ENCODE measurements around the gene NRG2. TPM values are rescaled to one million over a fixed set of nuclear protein-coding genes. Genes with fewer than 3 reads are reported as not detected.
A peak's percentile ranks its signal among the peaks of the same experiment; 100 is the strongest.

The NRG2 gene
- total and polyA plus RNA-seq, 8 donors = 0.68 to 10.6 (median 7.5) TPM

- peaks cover 0 to 37% of the 10 kb centered on the region in 2 donors for H3K4me1 ChIP-seq
- intact Hi-C loops (cut with DNase I) = no loop called here
- H3K27me3 ChIP-seq = peaks cover 6 to 58% of the 10 kb centered on the region in 2 donors
- ATAC-seq = peak; percentile 15
- no peak for DNase-seq
- TF ChIP-seq CTCF (IDR thresholded peaks at IDR 0.05) = peak in 1 of 2 donors; percentile 3
- H3K27ac ChIP-seq = no peak overlapping the region
- no peaks in the 10 kb centered on the region for H3K9me3 ChIP-seq
- peak overlapping the region; percentile 44 to 49 for H3K4me3 ChIP-seq
- no peaks in the 10 kb centered on the region for H3K36me3 ChIP-seq
Observed at GRCh38 chr5:140043508-140043872, 391 bp upstream of the NRG2 start.

GRCh38 chr5:140042393-140042642 is 781 bp downstream of the NRG2 start:
- DNase-seq (no peak), ATAC-seq (no peak)
- peaks cover 0 to 41% of the 10 kb centered on the region in 2 donors for H3K4me1 ChIP-seq
- intact Hi-C loops (cut with DNase I) = no loop called here
- TF ChIP-seq CTCF (IDR thresholded peaks at IDR 0.05) = no peak
- H3K27ac ChIP-seq = no peak overlapping the region
- H3K27me3 ChIP-seq = peaks cover 6 to 58% of the 10 kb centered on the region in 2 donors
- H3K36me3 ChIP-seq = no peaks in the 10 kb centered on the region
- peak overlapping the region; percentile 44 to 49 for H3K4me3 ChIP-seq
- H3K9me3 ChIP-seq = no peaks in the 10 kb centered on the region

GRCh38 chr5:140041492-140042392 is 1.4 kb downstream of the NRG2 start:
- DNase-seq (peak; percentile 12 to 78 (median 34)), ATAC-seq (peak; percentile 56)
- no peak overlapping the region for H3K27ac ChIP-seq

GRCh38 chr5:140041099-140041491 is 2.0 kb downstream of the NRG2 start:
- ATAC-seq = no peak
- Histone ChIP-seq H3K4me1 (peaks cover 0 to 41% of the 10 kb centered on the region in 2 donors), H3K9me3 (no peaks in the 10 kb centered on the region), H3K36me3 (no peaks in the 10 kb centered on the region), H3K4me3 (no peak overlapping the region), H3K27me3 (peaks cover 6 to 52% of the 10 kb centered on the region in 2 donors), H3K27ac (no peak overlapping the region)
- intact Hi-C loops (cut with DNase I) = no loop called here
- no peak for DNase-seq
- TF ChIP-seq CTCF (IDR thresholded peaks at IDR 0.05) = no peak

More at GRCh38 chr5:140041492-140042392, 1.4 kb downstream of the NRG2 start:
- peaks cover 6 to 56% of the 10 kb centered on the region in 2 donors for H3K27me3 ChIP-seq
- H3K4me1 ChIP-seq = peaks cover 0 to 41% of the 10 kb centered on the region in 2 donors
- H3K4me3 ChIP-seq = peak overlapping the region; percentile 44 to 49
- no peaks in the 10 kb centered on the region for H3K9me3 ChIP-seq
- no peaks in the 10 kb centered on the region for H3K36me3 ChIP-seq
- intact Hi-C loops (cut with DNase I) = no loop called here
- no peak for TF ChIP-seq CTCF (IDR thresholded peaks at IDR 0.05)

- Histone ChIP-seq H3K27me3 (peaks cover 6 to 46% of the 10 kb centered on the region in 2 donors), H3K9me3 (no peaks in the 10 kb centered on the region), H3K4me3 (no peak overlapping the region), H3K27ac (no peak overlapping the region), H3K4me1 (peaks cover 0 to 41% of the 10 kb centered on the region in 2 donors), H3K36me3 (no peaks in the 10 kb centered on the region)
- TF ChIP-seq CTCF (IDR thresholded peaks at IDR 0.05) = no peak
- intact Hi-C loops (cut with DNase I) = no loop called here
- ATAC-seq = no peak
- DNase-seq = no peak
Observed at GRCh38 chr5:140040358-140040757, 2.7 kb downstream of the NRG2 start.
